Measurements from ENCODE around the gene PIMREG. TPM values are rescaled to one million over a fixed set of nuclear protein-coding genes. Genes with fewer than 3 reads are reported as not detected.

PIMREG gene
- polyA plus RNA-seq, 1 donor (not counting 4 experiments of a cell fraction or from before 2014, with no cell fraction given): 7.5 TPM

GRCh38 chr17:6470751-6471521 is 26.7 kb downstream of the PIMREG start:
- Histone ChIP-seq H3K4me2 (ENCODE audit: control insufficient read depth, extremely low read depth, insufficient read depth, low read depth, low read length) (no peak overlapping the region), H3K27me3 (ENCODE audit: control insufficient read depth, extremely low read depth, insufficient read depth, low read length) (no peaks in the 10 kb centered on the region), H4K20me1 (ENCODE audit: control insufficient read depth, extremely low read depth, insufficient read depth, low read length) (peaks cover 3% of the 10 kb centered on the region), H3K27ac (ENCODE audit: control insufficient read depth, insufficient read depth, low read length) (no peak overlapping the region), H2AFZ (ENCODE audit: control insufficient read depth, low read length) (no peak overlapping the region), H3K36me3 (ENCODE audit: control insufficient read depth in 2 of 2, extremely low read depth in 1 of 2, insufficient read depth in 2 of 2, low read length in 2 of 2) (peaks cover 2 to 8% of the 10 kb centered on the region in 2 experiments), H3K9me3 (ENCODE audit: control insufficient read depth, low read depth, low read length) (no peaks in the 10 kb centered on the region), H3K79me2 (ENCODE audit: control insufficient read depth, insufficient read depth, low read length) (no peaks in the 10 kb centered on the region), H3K4me3 (ENCODE audit: control insufficient read depth in 2 of 3, extremely low read depth in 1 of 3, insufficient read depth in 2 of 3, low read depth in 1 of 3, low read length in 3 of 3) (no peak overlapping the region), H3K9me1 (ENCODE audit: control insufficient read depth, extremely low read depth, insufficient read depth, low read length) (peaks cover 2% of the 10 kb centered on the region), H3K9ac (ENCODE audit: control insufficient read depth, extremely low read depth, insufficient read depth, low read length) (no peak overlapping the region), H3K4me1 (ENCODE audit: control insufficient read depth, extremely low read depth, insufficient read depth, low read length) (peaks cover 39% of the 10 kb centered on the region)
- no peak for DNase-seq (ENCODE audit: low read depth, low spot score)
- no peak for FAIRE-seq
- no peak for TF ChIP-seq CTCF (optimal IDR thresholded peaks at IDR 0.05 in 1 of 3, IDR thresholded peaks at IDR 0.05 in 1 of 3, conservative IDR thresholded peaks at IDR 0.05 in 1 of 3; ENCODE audit: extremely low read depth in 1 of 3, insufficient read depth in 2 of 3, low read length in 3 of 3)
- no peak for TF ChIP-seq EZH2 (IDR thresholded peaks at IDR 0.05; ENCODE audit: low read length)
- dilution Hi-C loops (cut with MboI; ENCODE audit: extremely low pct_ligation_motif_present, low sequenced_read_pairs): no loop called here

GRCh38 chr17:6471531-6472465 is 27.5 kb downstream of the PIMREG start:
- Histone ChIP-seq H4K20me1 (ENCODE audit: control insufficient read depth, extremely low read depth, insufficient read depth, low read length) (peaks cover 3% of the 10 kb centered on the region), H3K27ac (ENCODE audit: control insufficient read depth, insufficient read depth, low read length) (no peak overlapping the region), H3K79me2 (ENCODE audit: control insufficient read depth, insufficient read depth, low read length) (no peaks in the 10 kb centered on the region), H3K27me3 (ENCODE audit: control insufficient read depth, extremely low read depth, insufficient read depth, low read length) (no peaks in the 10 kb centered on the region), H3K4me1 (ENCODE audit: control insufficient read depth, extremely low read depth, insufficient read depth, low read length) (peaks cover 48% of the 10 kb centered on the region), H3K9me3 (ENCODE audit: control insufficient read depth, low read depth, low read length) (no peaks in the 10 kb centered on the region), H3K9ac (ENCODE audit: control insufficient read depth, extremely low read depth, insufficient read depth, low read length) (no peak overlapping the region), H3K36me3 (ENCODE audit: control insufficient read depth in 2 of 2, extremely low read depth in 1 of 2, insufficient read depth in 2 of 2, low read length in 2 of 2) (peaks cover 2 to 8% of the 10 kb centered on the region in 2 experiments), H3K4me2 (ENCODE audit: control insufficient read depth, extremely low read depth, insufficient read depth, low read depth, low read length) (peak overlapping the region; percentile 3), H3K9me1 (ENCODE audit: control insufficient read depth, extremely low read depth, insufficient read depth, low read length) (peaks cover 2% of the 10 kb centered on the region), H3K4me3 (ENCODE audit: control insufficient read depth in 2 of 3, extremely low read depth in 1 of 3, insufficient read depth in 2 of 3, low read depth in 1 of 3, low read length in 3 of 3) (no peak overlapping the region), H2AFZ (ENCODE audit: control insufficient read depth, low read length) (no peak overlapping the region)
- peak; percentile 81 for FAIRE-seq
- DNase-seq (ENCODE audit: low read depth, low spot score): peak; percentile 69
- dilution Hi-C loops (cut with MboI; ENCODE audit: extremely low pct_ligation_motif_present, low sequenced_read_pairs): no loop called here
- no peak for TF ChIP-seq EZH2 (IDR thresholded peaks at IDR 0.05; ENCODE audit: low read length)
- peak; percentile 3 to 60 (median 26) for TF ChIP-seq CTCF (optimal IDR thresholded peaks at IDR 0.05 in 1 of 3, IDR thresholded peaks at IDR 0.05 in 1 of 3, conservative IDR thresholded peaks at IDR 0.05 in 1 of 3; ENCODE audit: extremely low read depth in 1 of 3, insufficient read depth in 2 of 3, low read length in 3 of 3)
